BLaER1 (cell line): ENCODE measurements around the gene KMT2A.
"Not testable (repeated sequence)": the region's sequence is repeated elsewhere in the genome, so short reads cannot be mapped to it uniquely, and the experiment has no call there.

Experiments
- H3K27ac ChIP-seq: shearing (Covaris generic); formaldehyde crosslinking; 2 replicates; pipeline ENCODE4 v1.8.1; 2022
- H3K27me3 ChIP-seq: shearing (Covaris generic); formaldehyde crosslinking; 2 replicates; pipeline ENCODE4 v1.8.1; 2022
- H3K36me3 ChIP-seq: shearing (Covaris generic); formaldehyde crosslinking; 2 replicates; pipeline ENCODE4 v1.8.1; 2022
- H3K4me1 ChIP-seq: shearing (Covaris generic); formaldehyde crosslinking; 2 replicates; pipeline ENCODE4 v1.8.1; 2022
- H3K4me2 ChIP-seq: shearing (Covaris generic); formaldehyde crosslinking; 2 replicates; pipeline ENCODE4 v1.8.1; 2022
- H3K4me3 ChIP-seq: shearing (Covaris generic); formaldehyde crosslinking; 2 replicates; pipeline ENCODE4 v1.8.1; 2022
- H3K9ac ChIP-seq: shearing (Covaris generic); formaldehyde crosslinking; 2 replicates; pipeline ENCODE4 v1.8.1; 2022
- H3K9me3 ChIP-seq: shearing (Covaris generic); formaldehyde crosslinking; 2 replicates; pipeline ENCODE4 v1.8.1; 2022
- H4K20me1 ChIP-seq: shearing (Covaris generic); formaldehyde crosslinking; 2 replicates; pipeline ENCODE4 v1.8.1; 2022
- Cebpa-rat ChIP-seq: shearing (Covaris generic); IDR thresholded peaks from 2 replicates; pipeline ENCODE4 v1.8.1; 2022

The KMT2A gene

DNA sequence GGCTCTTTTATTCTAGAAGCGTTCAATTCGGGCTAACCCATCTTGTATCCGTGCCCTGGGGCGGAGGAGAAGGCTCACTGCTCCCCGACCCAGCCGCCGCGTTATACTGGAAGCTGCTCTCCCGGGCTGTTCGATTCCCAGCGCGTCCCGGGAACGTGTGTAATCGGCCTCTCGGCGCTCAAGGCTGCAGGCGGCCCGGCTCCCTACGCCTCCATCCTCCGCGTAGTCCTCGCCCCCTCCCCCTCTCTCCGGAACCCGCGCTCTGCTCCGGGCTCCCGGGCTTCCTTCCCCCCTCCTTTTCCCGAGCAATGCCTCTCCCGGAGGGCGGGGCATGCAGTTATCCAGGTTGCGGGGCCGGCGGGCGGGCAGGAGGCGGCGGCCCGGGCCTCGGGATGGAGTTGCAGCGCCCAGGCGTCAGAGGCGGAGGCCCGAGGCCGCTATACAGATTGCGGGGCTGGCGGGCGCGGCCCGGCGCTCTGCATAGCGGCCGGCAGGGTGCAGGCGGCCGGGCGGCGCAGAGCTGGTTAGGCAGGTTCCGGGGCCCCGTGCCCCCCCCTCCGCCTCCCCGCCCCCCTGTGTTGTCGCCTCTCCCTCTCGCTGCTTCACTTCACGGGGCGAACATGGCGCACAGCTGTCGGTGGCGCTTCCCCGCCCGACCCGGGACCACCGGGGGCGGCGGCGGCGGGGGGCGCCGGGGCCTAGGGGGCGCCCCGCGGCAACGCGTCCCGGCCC, at the start of gene KMT2A:
Gene KMT2A (plus strand): TSS at position 600 of the 732 bp plus-strand sequence. CDS start 21 bp downstream, at position 621.
- H3K27ac ChIP-seq, result peak within 1 kb of the TSS; percentile 94

GRCh38 chr11:118396097-118396501, 40.2 kb upstream of the KMT2A start:
- Histone ChIP-seq H4K20me1 (no peaks in the 10 kb centered on the region), H3K9ac (no peak overlapping the region), H3K9me3 (no peaks in the 10 kb centered on the region), H3K36me3 (peaks cover 85% of the 10 kb centered on the region), H3K4me3 (no peak overlapping the region), H3K27ac (no peak overlapping the region), H3K27me3 (no peaks in the 10 kb centered on the region), H3K4me2 (no peak overlapping the region), H3K4me1 (peaks cover 9% of the 10 kb centered on the region)
- TF ChIP-seq Cebpa-rat, result no peak

More for the DNA sequence above, at the start of gene KMT2A:
- H3K4me3 ChIP-seq, result peak within 1 kb of the TSS; percentile 100
- peak within 1 kb of the TSS; percentile 95 for H3K4me2 ChIP-seq
- no peaks in the 10 kb centered on the region for H3K27me3 ChIP-seq
- peaks cover 45% of the 10 kb centered on the region for H4K20me1 ChIP-seq
- no peak for TF ChIP-seq Cebpa-rat
- peaks cover 45% of the 10 kb centered on the region for H3K4me1 ChIP-seq
- peaks cover 6% of the 10 kb centered on the region; the same call in 1 of the 2 replicates for H3K36me3 ChIP-seq
- peak within 1 kb of the TSS; percentile 95 for H3K9ac ChIP-seq
- no peaks in the 10 kb centered on the region for H3K9me3 ChIP-seq

DNA sequence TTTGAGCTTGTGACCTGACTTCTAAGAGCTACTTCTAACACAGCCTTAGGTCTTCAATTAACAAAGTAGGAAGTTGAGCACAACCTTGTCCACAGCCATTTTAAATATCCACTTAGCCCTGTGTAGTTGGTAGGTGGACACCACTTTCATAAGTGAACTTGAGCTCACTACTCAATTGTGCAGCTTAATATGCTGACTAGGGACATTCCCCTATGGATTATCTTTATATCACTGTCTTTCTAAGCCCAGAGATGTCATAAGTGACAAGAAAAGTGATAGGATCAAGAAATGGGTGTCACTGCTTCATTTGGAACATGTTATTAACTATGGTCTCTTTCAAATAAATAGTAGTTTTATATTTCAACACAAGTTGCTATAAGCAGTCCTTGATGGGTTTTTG, 38.8 kb upstream of the KMT2A start:
- Histone ChIP-seq H4K20me1 (peaks cover 9% of the 10 kb centered on the region), H3K9ac (no peak overlapping the region), H3K27me3 (no peaks in the 10 kb centered on the region), H3K36me3 (peaks cover 72% of the 10 kb centered on the region), H3K4me2 (no peak overlapping the region), H3K27ac (no peak overlapping the region), H3K9me3 (no peaks in the 10 kb centered on the region), H3K4me3 (no peak overlapping the region), H3K4me1 (peaks cover 11% of the 10 kb centered on the region)
- no peak for TF ChIP-seq Cebpa-rat

GRCh38 chr11:118398791-118399559, 37.3 kb upstream of the KMT2A start:
- Histone ChIP-seq H3K36me3 (peaks cover 62% of the 10 kb centered on the region), H3K9me3 (no peaks in the 10 kb centered on the region), H4K20me1 (peaks cover 25% of the 10 kb centered on the region), H3K4me1 (peaks cover 26% of the 10 kb centered on the region), H3K4me3 (no peak overlapping the region), H3K27ac (no peak overlapping the region), H3K4me2 (no peak overlapping the region), H3K9ac (no peak overlapping the region), H3K27me3 (no peaks in the 10 kb centered on the region)
- TF ChIP-seq Cebpa-rat, result no peak

- Histone ChIP-seq H3K9me3 (no peaks in the 10 kb centered on the region), H3K27me3 (no peaks in the 10 kb centered on the region), H3K36me3 (peaks cover 59% of the 10 kb centered on the region), H3K4me3 (peak within 1 kb of the TSS; percentile 92), H3K27ac (peak within 1 kb of the TSS; percentile 94), H3K9ac (peak within 1 kb of the TSS; percentile 93), H3K4me1 (peaks cover 49% of the 10 kb centered on the region), H4K20me1 (peaks cover 48% of the 10 kb centered on the region), H3K4me2 (peak within 1 kb of the TSS; percentile 79)
- TF ChIP-seq Cebpa-rat, result no peak
These were observed 35.0 kb upstream of the KMT2A start, which contains the start of gene ATP5MG for GRCh38 chr11:118401151-118401879. Gene ATP5MG, plus strand, starts transcription at chr11:118401606. Its CDS starts 60 bp downstream, at chr11:118401666.

GRCh38 chr11:118401880-118402590, 34.3 kb upstream of the KMT2A start:
- Histone ChIP-seq H3K36me3 (peaks cover 57% of the 10 kb centered on the region), H3K4me1 (peaks cover 56% of the 10 kb centered on the region), H3K27ac (peak overlapping the region; percentile 94), H3K4me3 (peak overlapping the region; percentile 92), H3K27me3 (no peaks in the 10 kb centered on the region), H4K20me1 (peaks cover 55% of the 10 kb centered on the region), H3K9me3 (no peaks in the 10 kb centered on the region), H3K4me2 (peak overlapping the region; percentile 79), H3K9ac (peak overlapping the region; percentile 93)
- no peak for TF ChIP-seq Cebpa-rat

DNA sequence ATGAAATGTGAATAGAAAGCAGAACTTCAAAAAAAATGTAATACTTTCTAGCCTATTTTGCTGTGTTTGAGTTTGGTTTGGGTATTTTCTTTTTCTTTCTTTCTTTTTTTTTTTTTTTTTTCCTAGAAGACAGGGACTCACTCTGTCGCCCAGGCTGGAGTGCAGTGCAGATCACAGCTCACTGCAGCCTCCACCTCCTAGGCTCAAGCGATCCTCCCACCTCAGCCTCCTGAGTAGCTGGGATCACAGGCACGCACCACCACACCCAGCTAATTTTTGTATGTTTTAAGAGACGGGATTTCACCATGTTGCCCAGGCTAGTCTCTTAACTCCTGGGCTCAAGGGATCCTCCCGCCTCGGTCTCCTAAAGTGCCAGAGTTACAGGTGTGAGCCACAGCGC, 33.7 kb upstream of the KMT2A start:
- not testable (repeated sequence) for H3K9me3 ChIP-seq, H3K27me3 ChIP-seq
- H3K4me2 ChIP-seq, result peak overlapping the region; percentile 79
- peaks cover 61% of the 10 kb centered on the region for H4K20me1 ChIP-seq
- peak overlapping the region; percentile 94; the same call in 1 of the 2 replicates for H3K27ac ChIP-seq
- H3K4me1 ChIP-seq, result peaks cover 62% of the 10 kb centered on the region
- H3K9ac ChIP-seq, result peak overlapping the region; percentile 93
- peak overlapping the region; percentile 92 for H3K4me3 ChIP-seq
- H3K36me3 ChIP-seq, result peaks cover 56% of the 10 kb centered on the region

- H3K9ac ChIP-seq, result peak overlapping the region; percentile 13; the same call in 1 of the 2 replicates
- peaks cover 75% of the 10 kb centered on the region for H3K36me3 ChIP-seq
- no peaks in the 10 kb centered on the region for H3K9me3 ChIP-seq
- H3K27me3 ChIP-seq, result no peaks in the 10 kb centered on the region
- H3K4me2 ChIP-seq, result peak overlapping the region; percentile 58
- H3K27ac ChIP-seq, result peak overlapping the region; percentile 7; the same call in 1 of the 2 replicates
- H3K4me3 ChIP-seq, result no peak overlapping the region
- H3K4me1 ChIP-seq, result peaks cover 84% of the 10 kb centered on the region
- peaks cover 91% of the 10 kb centered on the region for H4K20me1 ChIP-seq
- TF ChIP-seq Cebpa-rat, result no peak
These were observed 29.6 kb upstream of the KMT2A start for GRCh38 chr11:118406599-118407166.
